Suprapubic skin (tissue), 4 donors: Measurements from ENCODE around the gene SPPL2A.

Source experiments
- CTCF ChIP-seq, 2 donors: fragments of 200-600 bp in 1 of 2; fragments of 450-650 bp in 1 of 2; sonication (generic) in 1 of 2; IDR thresholded peaks; one replicate each; pipeline ENCODE4 v1.5.1; 2016 to 2019; ENCODE audit warnings: antibody characterized with exemption in 2 of 2, mild to moderate bottlenecking in 1 of 2, moderate library complexity in 1 of 2
- POLR2A ChIP-seq, 2 donors: fragments of 450-650 bp; IDR thresholded peaks; one replicate each; pipeline ENCODE4 v1.6.1; 2017; ENCODE audit warnings: antibody characterized with exemption in 2 of 2, mild to moderate bottlenecking in 2 of 2, moderate library complexity in 2 of 2
- POLR2AphosphoS5 ChIP-seq, 3 donors: sonication (generic); formaldehyde crosslinking; IDR thresholded peaks; one replicate each; pipeline ENCODE4 v1.6.1; 2017; ENCODE audit warnings: antibody characterized with exemption in 3 of 3

GRCh38 chr15:50786438-50786837 is 20.9 kb upstream of the SPPL2A start:
- no peak for TF ChIP-seq POLR2A (IDR thresholded peaks at IDR 0.05)
- no peak for TF ChIP-seq POLR2AphosphoS5 (IDR thresholded peaks at IDR 0.05)
- TF ChIP-seq CTCF (IDR thresholded peaks at IDR 0.05): no peak
